SW480 (cell line): ENCODE data around the gene GRIN3B.

Experiments used
- DNase-seq: peaks from one replicate; pipeline ENCODE4 v3.0.0-alpha.2; 2016; ENCODE audit warnings: low spot score

Gene GRIN3B

GRCh38 chr19:964761-965694 lies 35.2 kb upstream of the GRIN3B start:
- DNase-seq: no peak

GRCh38 chr19:966485-967088 lies 33.6 kb upstream of the GRIN3B start:
- DNase-seq: no peak

- no peak for DNase-seq
These were observed 29.5 kb upstream of the GRIN3B start for GRCh38 chr19:970695-971094.

GRCh38 chr19:971795-972194 lies 28.4 kb upstream of the GRIN3B start:
- DNase-seq: no peak

- DNase-seq: no peak
These were observed 27.9 kb upstream of the GRIN3B start for GRCh38 chr19:972281-972680.

GRCh38 chr19:973726-974563 lies 26.3 kb upstream of the GRIN3B start:
- DNase-seq: no peak

- DNase-seq: no peak
These were observed 25.5 kb upstream of the GRIN3B start for GRCh38 chr19:974564-975257.

GRCh38 chr19:976476-976875 lies 23.7 kb upstream of the GRIN3B start:
- no peak for DNase-seq

- no peak for DNase-seq
These were observed 23.2 kb upstream of the GRIN3B start for GRCh38 chr19:977058-977464.

- DNase-seq: no peak
These were observed 20.9 kb upstream of the GRIN3B start for GRCh38 chr19:979318-979741.

- DNase-seq: no peak
These were observed 19.9 kb upstream of the GRIN3B start for GRCh38 chr19:980133-980998.

- no peak for DNase-seq
These were observed 17.6 kb upstream of the GRIN3B start for GRCh38 chr19:982567-983170.

- peak; percentile 70 for DNase-seq
These were observed 15.9 kb upstream of the GRIN3B start, which contains the start of gene WDR18 for GRCh38 chr19:984165-984967. TSS of gene WDR18 (plus strand) at chr19:984345. CDS start at chr19:984354, 9 bp downstream.

GRCh38 chr19:986083-986482 lies 14.1 kb upstream of the GRIN3B start:
- no peak for DNase-seq

- no peak for DNase-seq
These were observed 12.1 kb upstream of the GRIN3B start for GRCh38 chr19:988081-988480.

- DNase-seq: no peak
These were observed 11.7 kb upstream of the GRIN3B start for GRCh38 chr19:988510-988909.

- DNase-seq: no peak
These were observed 10.7 kb upstream of the GRIN3B start for GRCh38 chr19:989381-990081.

GRCh38 chr19:990119-990571 lies 10.1 kb upstream of the GRIN3B start:
- no peak for DNase-seq

- no peak for DNase-seq
These were observed 9.5 kb upstream of the GRIN3B start for GRCh38 chr19:990746-991145.
